GM19025 (cell line): Measurements from ENCODE around the gene CSTF2T.

Experiments used
- ATAC-seq: cut with Tn5 transposase; IDR thresholded peaks from one replicate; pipeline ENCODE4 v1.9.1; 2021; ENCODE audit warnings: mild to moderate bottlenecking, low read depth, moderate library complexity; ENCODE audit not compliant: unreplicated experiment

The CSTF2T gene

GRCh38 chr10:51699475-51700227, at the start of gene CSTF2T:
Gene CSTF2T, minus strand, starts transcription at chr10:51699595. Its CDS starts 46 bp downstream, at chr10:51699549.
- ATAC-seq, result peak; percentile 89

- ATAC-seq, result no peak
Measured at GRCh38 chr10:51748959-51749358, 49.6 kb upstream of the CSTF2T start.

DNA sequence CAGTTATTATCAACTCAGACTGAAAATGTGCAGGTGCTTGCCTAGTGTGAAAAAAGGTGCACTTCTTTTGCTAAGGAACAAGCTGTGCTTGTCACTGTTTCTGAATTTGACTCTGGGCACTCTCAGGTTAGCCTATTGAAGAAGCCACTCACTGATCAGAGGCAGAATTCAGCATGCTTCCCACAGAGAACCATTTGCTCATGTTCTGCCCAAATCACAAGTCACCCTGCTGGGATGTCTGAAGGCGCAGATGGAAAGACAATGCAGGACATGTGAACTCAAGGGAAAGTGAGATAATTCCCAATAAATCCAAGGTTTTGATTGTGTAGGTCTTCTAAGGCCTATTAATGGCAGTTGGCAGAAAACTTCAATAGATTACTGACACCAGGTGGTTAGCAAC, 47.8 kb upstream of the CSTF2T start:
- no peak for ATAC-seq

DNA sequence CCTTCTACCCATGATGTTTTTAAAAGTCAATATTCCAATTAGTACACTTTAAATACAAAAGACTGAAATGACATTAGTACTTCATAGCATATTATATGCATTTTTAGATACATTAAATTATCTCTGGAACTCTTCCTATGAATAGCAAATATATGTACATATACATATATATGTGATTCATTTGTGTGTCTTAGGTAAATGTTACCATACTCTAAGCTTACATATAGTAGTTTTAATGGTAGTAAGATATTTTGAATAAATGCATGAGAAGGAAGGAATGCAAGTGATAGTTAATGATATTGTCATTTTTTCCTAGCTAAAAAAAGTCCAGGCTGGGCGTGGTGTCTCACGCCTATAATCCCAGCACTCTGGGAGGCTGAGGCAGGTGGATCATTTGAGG, 46.0 kb upstream of the CSTF2T start:
- no peak for ATAC-seq

DNA sequence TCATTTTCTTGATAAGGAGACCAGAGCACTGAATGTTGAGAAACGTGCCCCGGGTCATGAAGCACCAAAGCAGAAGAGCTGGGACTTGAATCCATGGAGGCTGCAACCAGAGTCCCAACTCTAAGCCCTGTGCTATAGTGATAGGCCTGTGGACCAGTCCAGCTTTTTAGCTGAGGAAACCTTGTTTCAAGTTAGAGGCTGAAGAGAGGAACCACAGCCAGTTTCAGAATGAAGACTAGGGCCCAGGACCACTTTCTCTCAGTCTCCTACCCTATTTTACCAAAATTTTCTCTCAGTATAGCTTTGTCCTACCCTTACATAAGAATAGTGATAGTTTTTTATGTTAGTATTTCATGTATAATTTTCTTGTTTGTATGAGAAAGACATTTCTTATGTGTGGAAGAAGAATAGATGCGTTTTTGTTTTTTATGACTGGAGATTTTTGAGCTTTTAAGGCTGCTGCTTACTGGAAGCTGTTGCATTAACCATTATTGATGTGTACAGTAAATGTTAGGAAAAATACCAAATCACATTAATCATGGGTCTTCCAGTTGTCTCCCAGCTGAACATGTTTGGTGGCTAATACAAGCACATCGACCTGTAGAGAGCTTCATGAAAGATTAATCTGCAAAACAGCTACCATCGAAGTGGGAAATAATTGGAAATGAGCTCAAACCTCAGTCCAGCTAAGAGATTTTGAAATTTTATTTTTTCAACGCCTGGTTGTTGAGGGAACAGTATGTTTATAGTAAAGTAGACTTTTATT, 45.0 kb upstream of the CSTF2T start:
- ATAC-seq, result no peak

DNA sequence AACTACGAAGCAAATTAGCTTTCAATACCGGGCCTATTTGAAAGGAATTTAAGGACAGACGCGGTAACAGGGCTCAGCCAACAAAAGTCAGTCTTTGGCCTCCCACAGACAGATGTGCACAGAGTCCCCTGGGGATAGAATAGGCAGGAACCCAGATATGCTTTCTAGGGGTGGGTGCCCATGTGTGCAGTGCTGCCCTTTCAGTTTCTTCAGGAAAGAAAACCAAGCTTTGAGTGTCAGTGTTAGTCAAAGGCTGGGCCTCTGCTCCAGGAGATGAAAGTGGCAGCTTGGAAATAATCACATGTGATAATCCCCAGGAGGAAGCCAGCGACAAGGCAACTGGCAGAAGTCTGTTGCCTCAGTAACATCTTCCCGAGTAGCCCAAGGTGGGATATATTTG, 43.8 kb upstream of the CSTF2T start:
- ATAC-seq, result peak; percentile 98

GRCh38 chr10:51733057-51733456, 33.7 kb upstream of the CSTF2T start:
- no peak for ATAC-seq

DNA sequence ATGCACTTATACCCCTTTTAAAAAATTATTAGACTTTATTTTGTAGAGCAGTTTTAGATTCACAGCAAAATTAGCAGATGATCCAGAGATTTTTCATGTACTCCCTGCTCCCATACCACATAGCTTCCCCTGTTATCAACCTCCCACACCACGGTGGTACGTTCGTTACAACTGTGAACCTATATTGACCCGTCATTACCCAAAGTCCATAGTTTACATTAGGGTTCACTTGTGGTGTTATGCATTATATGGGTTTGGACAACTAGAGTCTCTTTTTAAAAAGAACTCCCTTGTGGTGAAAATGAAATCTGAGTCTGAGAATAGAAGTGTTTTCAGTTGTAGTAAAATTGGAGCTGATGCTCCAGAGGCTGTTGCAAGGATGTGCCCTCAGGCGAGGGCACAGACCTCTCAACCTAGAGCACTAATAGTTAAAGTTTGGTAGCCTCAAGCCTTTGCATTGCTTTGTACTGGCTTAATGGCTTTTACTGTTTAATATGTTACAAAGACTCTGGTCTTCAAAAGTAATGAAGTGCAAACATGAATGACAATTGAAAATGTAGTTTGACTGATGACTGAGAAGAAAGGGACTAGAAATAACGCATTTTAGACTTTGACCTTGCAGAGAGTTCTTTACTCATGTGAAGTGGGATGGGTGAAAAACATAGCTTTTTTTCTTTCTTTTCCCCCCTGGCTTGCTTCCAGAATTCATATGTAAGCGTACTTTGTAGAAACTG, 30.6 kb upstream of the CSTF2T start:
- no peak for ATAC-seq

DNA sequence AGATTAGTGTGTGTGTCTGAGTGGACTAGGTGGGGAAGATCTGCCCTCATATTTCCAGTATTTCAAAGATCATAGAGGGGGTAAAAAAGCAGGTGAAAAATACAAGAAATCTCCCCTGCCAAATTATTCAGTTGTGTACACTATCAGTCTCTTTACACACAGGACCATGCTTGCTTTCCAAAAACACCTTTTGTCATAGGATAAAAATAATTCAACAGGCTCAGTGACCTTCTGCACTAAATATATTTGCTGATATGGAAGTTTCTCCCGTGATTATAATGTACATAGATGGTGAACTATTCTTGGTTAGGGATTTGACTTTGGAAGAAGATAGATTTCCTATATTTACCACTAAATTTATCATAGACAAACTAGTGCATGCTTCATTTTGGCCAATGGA, 24.6 kb upstream of the CSTF2T start:
- ATAC-seq, result no peak

GRCh38 chr10:51718804-51719291, 19.5 kb upstream of the CSTF2T start:
- ATAC-seq, result no peak

GRCh38 chr10:51716981-51717380, 17.6 kb upstream of the CSTF2T start:
- ATAC-seq, result no peak

- ATAC-seq, result no peak
Measured at GRCh38 chr10:51711519-51711891, 12.1 kb upstream of the CSTF2T start.

GRCh38 chr10:51709324-51709972, 10.1 kb upstream of the CSTF2T start:
- no peak for ATAC-seq

- ATAC-seq, result no peak
Measured at GRCh38 chr10:51708609-51709008, 9.2 kb upstream of the CSTF2T start.

GRCh38 chr10:51707821-51708424, 8.5 kb upstream of the CSTF2T start:
- ATAC-seq, result no peak

DNA sequence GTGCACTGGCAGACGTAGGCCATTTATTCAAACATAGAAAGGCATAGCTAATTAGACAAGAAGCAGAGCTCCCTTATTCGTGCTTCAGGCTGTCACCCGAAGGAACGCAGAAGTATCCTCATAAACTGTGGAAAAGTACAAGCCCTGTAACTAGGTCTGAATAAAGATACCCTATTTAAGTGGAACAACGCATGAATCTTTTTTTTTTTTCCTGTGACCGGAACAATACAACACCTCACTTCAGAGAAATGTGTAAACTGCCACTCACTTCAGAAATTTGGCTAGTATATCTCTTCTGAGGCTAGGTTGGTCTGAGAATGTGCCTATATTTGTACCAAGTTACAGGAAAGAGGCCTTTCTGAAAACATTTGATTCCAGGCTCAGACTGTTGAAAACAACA, 8.0 kb upstream of the CSTF2T start:
- no peak for ATAC-seq

GRCh38 chr10:51706225-51706624, 6.8 kb upstream of the CSTF2T start:
- no peak for ATAC-seq

DNA sequence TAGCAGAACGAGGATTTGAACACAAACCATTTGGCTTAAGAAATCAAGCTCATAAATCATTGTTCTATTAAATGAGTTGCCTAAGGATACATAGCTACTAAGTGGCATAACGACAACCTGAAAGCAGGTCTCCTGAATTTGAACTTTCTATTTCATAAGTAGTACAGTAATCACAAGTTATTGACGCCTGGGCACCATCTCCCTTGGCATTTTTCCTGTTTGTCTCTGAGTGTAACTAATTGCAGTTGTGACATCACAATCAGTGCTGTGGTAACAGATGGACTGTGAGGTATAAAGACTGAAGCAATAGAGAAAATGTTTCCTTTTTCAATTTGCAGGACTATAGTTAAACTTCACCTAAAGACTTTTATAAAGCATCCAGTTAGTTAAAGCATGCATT, 6.4 kb upstream of the CSTF2T start:
- no peak for ATAC-seq

- no peak for ATAC-seq
Measured at GRCh38 chr10:51700228-51700817, 928 bp upstream of the CSTF2T start.

DNA sequence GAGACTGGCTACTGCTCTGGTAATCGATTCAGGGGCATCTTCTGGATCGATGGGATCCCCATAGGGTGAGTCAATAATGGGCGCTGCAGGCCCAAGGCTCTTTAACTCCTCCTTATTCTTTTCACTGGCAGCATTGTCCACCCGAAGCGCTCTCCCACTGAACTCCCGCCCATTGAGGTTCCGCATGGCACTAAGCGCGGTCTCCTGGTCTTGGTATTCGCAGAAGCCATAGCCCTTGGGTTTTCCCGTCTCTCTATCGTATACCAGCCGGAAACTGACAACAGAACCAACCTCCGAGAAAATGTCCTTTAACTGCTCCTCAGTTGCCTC, 285 bp downstream of the CSTF2T start:
- ATAC-seq, result peak; percentile 25
